ENCODE results near the gene ZNF740. TPM values are rescaled to one million over a fixed set of nuclear protein-coding genes. Genes with fewer than 3 reads are reported as not detected.
"Not testable (repeated sequence)": the region's sequence is repeated elsewhere in the genome, so short reads cannot be mapped to it uniquely, and the experiment has no call there.

Gene ZNF740
- total RNA-seq, 1 donor from 2014 or later = 47.6 TPM

DNA sequence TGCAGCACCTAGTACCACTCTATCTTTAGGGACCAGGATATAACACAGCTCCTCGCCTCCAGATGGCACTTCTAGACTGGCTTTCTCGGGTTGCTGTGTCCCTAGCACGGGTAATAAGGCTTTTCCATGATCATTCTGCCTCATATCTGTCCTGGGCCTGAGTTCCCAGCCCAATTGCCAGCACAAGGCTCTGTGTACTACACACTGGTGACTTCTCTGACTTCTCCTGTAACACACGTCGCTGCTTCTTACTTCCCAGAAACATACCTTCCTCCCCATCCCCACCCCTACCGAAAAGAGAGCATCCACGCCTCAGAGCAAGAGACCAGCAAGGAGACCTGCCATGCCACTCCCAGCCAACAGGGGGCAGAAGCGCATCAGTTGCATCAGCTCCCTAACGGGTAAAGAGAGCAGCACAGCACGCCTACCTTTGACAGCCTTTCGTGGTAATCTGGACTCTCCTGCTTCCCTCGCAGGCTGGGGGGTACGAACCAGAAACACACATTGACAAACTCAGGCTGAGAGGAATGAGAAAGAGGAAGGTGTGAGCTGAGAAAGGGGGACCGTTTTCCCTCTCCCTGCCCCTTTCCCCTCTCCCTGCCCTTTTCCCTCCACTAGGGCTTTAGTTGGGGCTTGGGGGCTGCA, 21.2 kb upstream of the ZNF740 start:
- Mint-ChIP-seq H3K36me3 (ENCODE audit: low read depth, unreplicated experiment) (no peaks in the 10 kb centered on the region), H3K4me3 (ENCODE audit: unreplicated experiment) (peak overlapping the region; percentile 10), H3K4me1 (ENCODE audit: unreplicated experiment) (peaks cover 5% of the 10 kb centered on the region), H3K27me3 (ENCODE audit: unreplicated experiment) (peaks cover 4% of the 10 kb centered on the region), H3K27ac (ENCODE audit: unreplicated experiment) (peak overlapping the region; percentile 8), H3K9me3 (ENCODE audit: unreplicated experiment) (no peaks in the 10 kb centered on the region)
- TF ChIP-seq, protein P1, sequence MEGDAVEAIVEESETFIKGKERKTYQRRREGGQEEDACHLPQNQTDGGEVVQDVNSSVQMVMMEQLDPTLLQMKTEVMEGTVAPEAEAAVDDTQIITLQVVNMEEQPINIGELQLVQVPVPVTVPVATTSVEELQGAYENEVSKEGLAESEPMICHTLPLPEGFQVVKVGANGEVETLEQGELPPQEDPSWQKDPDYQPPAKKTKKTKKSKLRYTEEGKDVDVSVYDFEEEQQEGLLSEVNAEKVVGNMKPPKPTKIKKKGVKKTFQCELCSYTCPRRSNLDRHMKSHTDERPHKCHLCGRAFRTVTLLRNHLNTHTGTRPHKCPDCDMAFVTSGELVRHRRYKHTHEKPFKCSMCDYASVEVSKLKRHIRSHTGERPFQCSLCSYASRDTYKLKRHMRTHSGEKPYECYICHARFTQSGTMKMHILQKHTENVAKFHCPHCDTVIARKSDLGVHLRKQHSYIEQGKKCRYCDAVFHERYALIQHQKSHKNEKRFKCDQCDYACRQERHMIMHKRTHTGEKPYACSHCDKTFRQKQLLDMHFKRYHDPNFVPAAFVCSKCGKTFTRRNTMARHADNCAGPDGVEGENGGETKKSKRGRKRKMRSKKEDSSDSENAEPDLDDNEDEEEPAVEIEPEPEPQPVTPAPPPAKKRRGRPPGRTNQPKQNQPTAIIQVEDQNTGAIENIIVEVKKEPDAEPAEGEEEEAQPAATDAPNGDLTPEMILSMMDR (IDR thresholded peaks at IDR 0.05; ENCODE audit: unreplicated experiment) = peak; percentile 90
- peak; percentile 88 for DNase-seq (ENCODE audit: low spot score)

- H3K4me3 Mint-ChIP-seq (ENCODE audit: unreplicated experiment) = no peak overlapping the region
- DNase-seq (ENCODE audit: low spot score) = no peak
- TF ChIP-seq, protein P1 (IDR thresholded peaks at IDR 0.05; ENCODE audit: unreplicated experiment) = no peak
- H3K27me3 Mint-ChIP-seq (ENCODE audit: unreplicated experiment) = peaks cover 4% of the 10 kb centered on the region
- H3K9me3 Mint-ChIP-seq (ENCODE audit: unreplicated experiment) = no peaks in the 10 kb centered on the region
- no peak overlapping the region for H3K27ac Mint-ChIP-seq (ENCODE audit: unreplicated experiment)
- peaks cover 5% of the 10 kb centered on the region for H3K4me1 Mint-ChIP-seq (ENCODE audit: unreplicated experiment)
- H3K36me3 Mint-ChIP-seq (ENCODE audit: low read depth, unreplicated experiment) = no peaks in the 10 kb centered on the region
These were observed 20.5 kb upstream of the ZNF740 start for GRCh38 chr12:53160000-53160399.

- TF ChIP-seq, protein P1 (IDR thresholded peaks at IDR 0.05; ENCODE audit: unreplicated experiment) = no peak
- Mint-ChIP-seq H3K4me3 (ENCODE audit: unreplicated experiment) (no peak overlapping the region), H3K27ac (ENCODE audit: unreplicated experiment) (no peak overlapping the region), H3K27me3 (ENCODE audit: unreplicated experiment) (peaks cover 4% of the 10 kb centered on the region), H3K36me3 (ENCODE audit: low read depth, unreplicated experiment) (no peaks in the 10 kb centered on the region), H3K9me3 (ENCODE audit: unreplicated experiment) (no peaks in the 10 kb centered on the region), H3K4me1 (ENCODE audit: unreplicated experiment) (peaks cover 5% of the 10 kb centered on the region)
- DNase-seq (ENCODE audit: low spot score) = no peak
These were observed 19.8 kb upstream of the ZNF740 start for GRCh38 chr12:53160673-53161072.

DNA sequence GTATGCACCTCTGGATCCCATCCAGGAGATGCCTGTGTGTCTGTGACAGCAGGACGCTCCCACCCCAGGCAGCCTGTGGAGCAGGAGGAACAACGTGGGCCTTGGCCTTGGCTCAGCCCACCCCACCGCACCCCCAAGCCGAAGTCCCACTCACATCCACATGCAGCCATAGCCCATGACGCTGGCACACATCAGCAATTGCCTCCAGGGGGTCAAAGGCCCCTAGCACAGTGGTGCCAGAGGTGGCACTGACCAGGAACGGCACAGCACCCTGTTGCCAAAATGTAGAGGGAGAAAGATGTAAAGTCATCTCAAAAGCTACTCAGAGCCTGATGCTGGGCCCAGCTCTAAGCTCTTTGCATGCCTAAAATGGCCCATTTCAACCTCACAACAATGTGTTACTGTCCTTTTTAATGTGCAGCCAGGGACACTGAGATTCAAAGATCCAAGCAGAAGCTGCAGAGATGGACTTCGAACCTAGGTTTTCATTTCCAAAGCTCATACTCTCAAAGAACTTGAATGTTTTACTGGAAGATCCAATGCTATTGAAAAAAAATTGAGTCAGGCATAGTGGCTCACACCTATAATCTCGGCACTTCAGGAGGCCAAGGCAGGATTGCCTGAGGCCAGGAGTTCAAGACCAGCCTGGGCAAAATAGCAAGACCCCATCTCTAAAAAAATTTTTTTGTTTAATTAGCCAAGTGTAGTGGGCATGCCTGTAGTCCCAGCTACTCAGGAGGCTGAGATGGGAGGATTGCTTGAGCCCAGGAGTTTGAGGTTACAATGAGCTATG, 19.2 kb upstream of the ZNF740 start:
- DNase-seq (ENCODE audit: low spot score) = no peak
- Mint-ChIP-seq H3K27me3 (ENCODE audit: unreplicated experiment) (peaks cover 4% of the 10 kb centered on the region), H3K4me1 (ENCODE audit: unreplicated experiment) (peaks cover 5% of the 10 kb centered on the region), H3K27ac (ENCODE audit: unreplicated experiment) (no peak overlapping the region), H3K4me3 (ENCODE audit: unreplicated experiment) (no peak overlapping the region), H3K9me3 (ENCODE audit: unreplicated experiment) (no peaks in the 10 kb centered on the region), H3K36me3 (ENCODE audit: low read depth, unreplicated experiment) (no peaks in the 10 kb centered on the region)
- TF ChIP-seq, protein P1 (IDR thresholded peaks at IDR 0.05; ENCODE audit: unreplicated experiment) = no peak

- not testable (repeated sequence) for H3K4me1 Mint-ChIP-seq (ENCODE audit: unreplicated experiment); H3K27me3 Mint-ChIP-seq (ENCODE audit: unreplicated experiment); H3K27ac Mint-ChIP-seq (ENCODE audit: unreplicated experiment); DNase-seq (ENCODE audit: low spot score); H3K9me3 Mint-ChIP-seq (ENCODE audit: unreplicated experiment); H3K36me3 Mint-ChIP-seq (ENCODE audit: low read depth, unreplicated experiment); H3K4me3 Mint-ChIP-seq (ENCODE audit: unreplicated experiment)
These were observed 17.5 kb upstream of the ZNF740 start for GRCh38 chr12:53163008-53163407.
